PC-3 (cell line): ENCODE measurements around the gene COMMD10.

ENCODE experiments used
- EZH2 ChIP-seq: fragments of 300-600 bp; sonication (generic); IDR thresholded peaks from one replicate; pipeline ENCODE4 v1.6.1; 2017; ENCODE audit warnings: antibody characterized with exemption, mild to moderate bottlenecking, low read length; ENCODE audit not compliant: unreplicated experiment
- EZH2phosphoT487 ChIP-seq: fragments of 300-600 bp; sonication (generic); IDR thresholded peaks from 2 replicates; pipeline ENCODE4 v1.6.1; 2018; ENCODE audit warnings: mild to moderate bottlenecking, antibody characterized with exemption, low read length, borderline replicate concordance
- TF ChIP-seq, protein P1 (sequence below): fragments of 300-600 bp; sonication (generic); conservative IDR thresholded peaks from 2 replicates; pipeline ENCODE4 v1.5.1; 2017; ENCODE audit warnings: antibody characterized with exemption, low read depth, mild to moderate bottlenecking, low read length

GRCh38 chr5:116272281-116272941 lies 187.6 kb downstream of the COMMD10 start:
- TF ChIP-seq, protein P1, sequence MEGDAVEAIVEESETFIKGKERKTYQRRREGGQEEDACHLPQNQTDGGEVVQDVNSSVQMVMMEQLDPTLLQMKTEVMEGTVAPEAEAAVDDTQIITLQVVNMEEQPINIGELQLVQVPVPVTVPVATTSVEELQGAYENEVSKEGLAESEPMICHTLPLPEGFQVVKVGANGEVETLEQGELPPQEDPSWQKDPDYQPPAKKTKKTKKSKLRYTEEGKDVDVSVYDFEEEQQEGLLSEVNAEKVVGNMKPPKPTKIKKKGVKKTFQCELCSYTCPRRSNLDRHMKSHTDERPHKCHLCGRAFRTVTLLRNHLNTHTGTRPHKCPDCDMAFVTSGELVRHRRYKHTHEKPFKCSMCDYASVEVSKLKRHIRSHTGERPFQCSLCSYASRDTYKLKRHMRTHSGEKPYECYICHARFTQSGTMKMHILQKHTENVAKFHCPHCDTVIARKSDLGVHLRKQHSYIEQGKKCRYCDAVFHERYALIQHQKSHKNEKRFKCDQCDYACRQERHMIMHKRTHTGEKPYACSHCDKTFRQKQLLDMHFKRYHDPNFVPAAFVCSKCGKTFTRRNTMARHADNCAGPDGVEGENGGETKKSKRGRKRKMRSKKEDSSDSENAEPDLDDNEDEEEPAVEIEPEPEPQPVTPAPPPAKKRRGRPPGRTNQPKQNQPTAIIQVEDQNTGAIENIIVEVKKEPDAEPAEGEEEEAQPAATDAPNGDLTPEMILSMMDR: no peak; the same call in 1 of the 2 replicates
- TF ChIP-seq EZH2 (no peak), EZH2phosphoT487 (no peak)
